GM19193 (cell line): Measurements from ENCODE around the gene TBCD.
A peak's percentile ranks its signal among the peaks of the same experiment; 100 is the strongest.

ENCODE experiments used
- POLR2A ChIP-seq: IDR thresholded peaks from 4 replicates; pipeline ENCODE4 v1.6.1; 2011; ENCODE audit not compliant: insufficient read depth, insufficient read length; ENCODE audit errors: extremely low read depth

Gene TBCD

DNA sequence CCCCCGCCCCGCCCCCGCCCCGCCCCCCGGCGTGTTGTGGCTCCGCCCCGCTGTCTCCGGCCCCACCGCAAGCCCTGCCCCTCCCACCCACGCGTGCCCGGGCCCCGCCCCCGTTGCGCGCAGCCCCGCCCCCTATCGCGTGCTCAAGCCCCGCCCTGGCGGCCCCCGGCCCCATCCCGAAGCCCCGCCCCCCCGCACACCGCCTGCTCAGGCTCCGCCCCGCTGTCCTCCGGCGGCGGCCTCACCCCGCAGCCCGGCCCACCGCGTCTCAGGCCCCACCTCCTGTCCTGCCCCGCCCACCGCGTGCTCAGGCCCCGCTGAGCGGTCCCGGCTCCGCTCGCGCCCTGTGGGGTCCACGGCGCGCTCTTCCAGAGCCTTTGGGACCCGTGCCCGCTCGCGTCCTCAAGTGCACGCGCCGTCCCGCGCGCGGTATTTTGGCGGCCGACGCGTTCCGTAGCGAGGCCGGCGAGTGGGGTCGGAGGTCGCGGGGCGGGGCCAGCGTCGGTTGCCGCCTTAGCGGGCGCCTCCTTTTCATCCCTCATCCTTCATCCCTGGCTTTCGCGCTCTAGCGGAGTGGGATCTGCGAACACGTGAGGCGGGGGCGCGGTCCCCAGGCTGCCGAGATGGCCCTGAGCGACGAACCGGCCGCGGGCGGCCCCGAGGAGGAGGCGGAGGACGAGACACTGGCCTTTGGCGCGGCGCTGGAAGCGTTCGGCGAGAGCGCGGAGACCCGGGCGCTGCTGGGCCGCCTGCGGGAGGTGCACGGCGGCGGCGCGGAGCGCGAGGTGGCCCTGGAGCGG lies at the start of gene TBCD:
Gene TBCD (plus strand): TSS at position 495 of the 800 bp plus-strand sequence. CDS start 129 bp downstream, at position 624.
- TF ChIP-seq POLR2A, result peak; percentile 67

DNA sequence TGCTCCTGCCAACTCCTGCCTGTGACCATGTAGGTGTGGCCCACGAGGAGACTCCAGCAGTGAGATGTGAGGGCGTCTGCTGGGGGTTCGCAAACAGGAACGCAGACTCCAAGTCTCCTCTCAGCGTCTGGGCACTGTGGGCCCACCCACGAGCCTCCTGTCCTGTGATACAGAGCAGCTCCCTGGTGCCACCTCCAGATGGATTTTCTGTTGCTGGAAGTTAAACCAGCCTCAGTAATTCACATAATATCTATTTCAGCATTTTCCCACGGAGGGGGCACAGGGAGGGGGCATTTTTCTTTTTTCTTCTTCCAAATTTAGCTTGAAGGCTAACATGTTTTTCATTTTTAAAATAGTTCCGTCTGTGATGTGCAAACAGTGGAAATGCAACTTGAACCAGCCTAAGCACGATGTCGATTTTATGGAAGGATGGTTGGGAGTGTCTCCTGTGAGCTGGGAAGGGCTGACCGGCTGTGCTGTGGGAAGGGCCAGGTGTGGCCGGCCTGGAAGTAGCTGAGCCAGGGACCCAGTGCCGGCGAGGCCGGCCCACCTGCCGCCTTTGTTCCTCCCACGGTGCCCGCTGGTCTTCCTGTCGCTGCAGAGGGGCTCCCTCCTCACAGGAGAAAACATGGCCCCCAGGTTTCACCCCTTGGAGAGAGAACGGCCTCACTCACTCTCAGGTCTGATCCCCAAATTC lies 49.5 kb upstream of the TBCD start:
- no peak for TF ChIP-seq POLR2A

DNA sequence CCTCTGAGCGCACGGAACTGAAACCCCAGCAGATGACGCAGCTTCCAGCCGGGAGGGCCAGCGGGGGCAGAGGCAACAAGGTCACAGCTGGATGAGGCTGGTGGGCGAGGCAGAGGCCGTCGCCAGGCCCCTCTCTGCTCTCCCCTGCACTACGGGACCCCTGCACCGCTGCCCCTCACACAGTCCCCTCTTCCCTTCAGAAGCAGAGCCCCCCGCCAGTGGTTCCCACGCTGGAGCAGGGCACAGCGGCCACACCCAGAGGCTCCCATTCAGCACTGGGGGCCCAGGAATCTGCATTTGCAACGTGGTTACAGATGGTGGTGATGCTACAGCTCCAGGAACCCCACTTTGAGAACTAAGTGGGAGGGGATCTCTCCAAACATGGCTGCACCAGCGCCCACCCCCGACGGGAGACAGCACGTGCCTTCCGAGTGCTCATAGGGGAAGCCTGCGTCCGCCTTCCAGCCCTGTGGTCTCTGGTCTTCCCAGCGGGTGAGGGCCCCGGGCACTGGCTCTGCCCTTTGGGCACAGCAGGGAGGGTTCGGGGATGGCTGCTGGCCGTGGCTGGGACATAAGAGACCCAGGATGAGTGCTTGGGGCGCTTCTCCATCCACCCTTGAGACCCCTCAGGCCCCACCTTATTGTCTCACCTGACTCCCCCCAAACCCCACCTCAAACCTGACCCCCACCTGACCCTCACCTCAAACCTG lies 48.7 kb upstream of the TBCD start:
- TF ChIP-seq POLR2A, result no peak

- TF ChIP-seq POLR2A, result no peak
Measured at GRCh38 chr17:82703935-82704865, 47.7 kb upstream of the TBCD start.

GRCh38 chr17:82704886-82705285 lies 47.0 kb upstream of the TBCD start:
- TF ChIP-seq POLR2A, result no peak

DNA sequence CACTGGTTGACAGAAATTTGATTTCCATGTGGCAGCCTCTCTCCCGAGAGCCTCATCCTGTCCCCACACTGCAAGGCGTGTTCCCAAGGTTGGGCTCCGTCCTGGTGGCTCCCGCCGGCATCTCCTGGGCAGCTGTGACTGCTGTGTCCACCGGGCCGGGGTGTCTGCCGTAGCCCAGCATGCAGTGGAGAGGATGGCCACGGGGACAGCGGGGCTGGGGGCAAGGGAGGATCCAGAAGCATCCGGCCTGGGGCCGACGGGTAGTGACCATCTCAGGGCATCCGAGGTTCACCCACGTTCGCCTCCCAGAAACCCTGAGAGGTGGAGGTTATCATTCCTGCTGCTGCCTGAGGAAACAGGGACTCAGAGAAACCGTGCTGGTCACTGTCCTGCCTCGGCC lies 46.1 kb upstream of the TBCD start:
- no peak for TF ChIP-seq POLR2A

GRCh38 chr17:82709024-82709675 lies 42.7 kb upstream of the TBCD start:
- no peak for TF ChIP-seq POLR2A

DNA sequence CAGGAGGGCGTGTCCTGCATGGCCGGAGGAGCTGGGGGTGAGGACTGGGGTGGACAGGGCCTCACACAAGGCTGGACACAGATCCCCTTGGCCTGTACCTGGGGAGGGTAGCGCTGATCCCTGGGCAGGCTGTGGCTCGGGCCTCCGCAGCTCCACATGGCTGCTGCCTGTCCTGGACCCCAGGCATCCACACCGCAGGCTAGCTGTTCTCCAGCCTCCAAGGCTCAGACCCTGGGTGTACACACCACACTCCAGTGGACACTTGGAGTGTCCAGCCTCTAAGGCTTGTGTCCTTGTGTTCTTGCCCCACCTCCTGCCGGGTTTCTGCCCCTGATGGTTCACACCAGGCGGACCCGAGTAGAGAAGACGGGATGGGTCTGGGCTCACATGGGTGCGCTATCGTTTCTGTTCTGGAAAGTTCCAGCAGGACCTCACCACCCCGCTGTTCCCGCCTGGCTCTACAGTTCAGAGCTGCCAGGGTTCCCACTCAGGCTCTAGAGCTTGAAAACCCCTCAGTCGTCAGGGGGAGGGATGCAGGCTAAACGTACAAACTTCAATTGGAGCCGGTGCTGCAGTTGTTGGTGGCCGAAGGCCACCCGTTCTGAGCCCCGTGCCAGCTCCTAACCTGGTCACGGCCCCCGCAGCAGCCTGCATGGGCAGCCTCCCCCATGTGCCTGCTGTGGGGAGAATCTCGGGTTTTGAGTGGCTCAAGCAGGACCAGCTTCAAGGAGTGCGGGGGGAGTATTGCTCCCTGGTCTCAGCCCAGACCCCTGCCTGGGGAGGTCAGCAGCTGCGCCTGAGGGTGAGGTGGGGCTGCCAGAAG lies 42.0 kb upstream of the TBCD start:
- no peak for TF ChIP-seq POLR2A

DNA sequence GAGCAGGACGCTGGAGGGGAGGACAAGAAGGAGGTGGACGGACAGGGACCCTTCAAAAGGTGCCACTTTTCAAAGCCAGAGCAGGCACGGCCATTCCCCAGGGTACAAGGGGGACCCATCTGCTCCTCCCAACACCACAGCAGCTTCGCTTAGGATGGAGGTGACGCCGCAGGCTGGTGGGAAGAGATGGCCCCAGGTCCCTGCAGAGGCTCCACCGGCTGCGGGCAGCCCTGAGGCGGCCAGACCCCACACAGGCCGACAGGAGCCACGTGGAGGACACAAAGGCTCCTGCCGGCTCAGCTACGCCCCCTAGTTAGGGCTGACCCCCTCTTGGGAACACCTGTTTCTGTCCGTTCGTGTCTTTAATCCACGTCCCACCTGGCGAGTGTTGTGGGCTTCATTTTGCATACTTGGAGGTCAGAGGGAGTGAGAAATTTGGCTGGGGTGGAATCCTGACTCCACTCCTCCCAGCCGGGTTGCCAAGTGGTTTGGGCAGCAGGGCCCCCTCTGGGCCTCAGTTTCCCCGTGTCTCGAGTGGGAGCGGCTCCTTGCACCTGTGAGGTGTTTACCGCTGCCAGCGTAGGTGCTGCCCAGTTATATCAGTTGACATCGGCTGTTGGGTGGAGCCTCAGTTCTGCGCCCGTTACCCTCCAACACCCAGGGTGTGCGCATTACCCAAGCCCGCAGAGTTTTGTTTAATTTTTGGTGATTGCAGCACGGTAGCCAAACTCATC lies 41.2 kb upstream of the TBCD start:
- TF ChIP-seq POLR2A, result no peak

- TF ChIP-seq POLR2A, result no peak
Measured at GRCh38 chr17:82713071-82713723, 38.7 kb upstream of the TBCD start.

DNA sequence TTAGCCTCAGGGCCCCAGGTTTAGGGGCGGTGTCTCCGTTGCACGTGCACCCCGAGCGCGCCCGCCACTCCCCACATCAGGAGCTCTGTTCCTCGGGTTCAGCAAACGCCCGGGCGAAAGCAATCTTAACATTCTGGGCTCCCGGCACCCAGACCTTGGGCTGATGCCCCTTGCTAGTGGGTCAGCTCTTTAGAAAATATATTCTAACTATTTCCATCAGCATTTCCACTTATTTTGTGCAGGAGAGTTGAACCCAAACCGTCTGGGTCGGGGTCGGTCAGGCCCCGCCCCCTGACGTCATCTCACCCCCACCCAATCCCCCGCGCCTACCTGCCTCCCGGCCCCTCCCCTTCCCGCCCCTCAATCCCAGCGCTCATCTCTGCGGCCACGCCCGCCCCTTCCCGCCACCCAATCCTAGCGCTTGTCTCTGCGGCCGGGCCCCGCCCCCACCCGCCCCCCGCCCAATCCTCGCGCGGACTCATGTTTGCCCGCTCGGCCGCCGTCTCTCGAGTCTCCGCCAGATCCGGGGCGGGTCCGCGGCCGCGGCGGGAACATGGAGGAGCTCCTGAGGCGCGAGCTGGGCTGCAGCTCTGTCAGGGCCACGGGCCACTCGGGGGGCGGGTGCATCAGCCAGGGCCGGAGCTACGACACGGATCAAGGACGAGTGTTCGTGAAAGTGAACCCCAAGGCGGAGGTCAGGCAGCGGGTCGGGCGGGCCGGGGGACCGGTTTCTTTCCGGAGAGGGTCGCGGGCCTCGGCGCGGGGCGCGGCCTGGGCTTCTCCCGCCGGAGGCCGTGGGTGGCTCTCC lies 35.5 kb upstream of the TBCD start, which contains the start of gene FN3KRP:
Gene FN3KRP (plus strand): TSS at position 504 of the 808 bp plus-strand sequence. CDS start 50 bp downstream, at position 554.
- TF ChIP-seq POLR2A, result peak; percentile 74
